GM12878 (cell line): ENCODE data around the gene HHIPL1. TPM values are rescaled to one million over a fixed set of nuclear protein-coding genes. Genes with fewer than 3 reads are reported as not detected.

Experiments used
- ATAC-seq: fragments of 200-7000 bp; cut with Tn5 transposase; 3 replicates; pipeline ENCODE4 v1.9.1; 2020; ENCODE audit warnings: mild to moderate bottlenecking, moderate library complexity
- BruUV-seq: library from RNA; stranded (reverse); fragments of 400-500 nt; replicated peaks from 2 replicates; lab custom pipeline; 2021; lab: Mats Ljungman, UMichigan
- CTCF ChIA-PET: fragments of 300-600 bp; sonication (Branson Sonifier 250); formaldehyde crosslinking; extraction: SDS; loops from one replicate; lab custom pipeline; 2021; ENCODE audit warnings: inconsistent platforms; lab: Yijun Ruan, JAX
- POLR2A ChIA-PET: fragments of 350-600 bp; formaldehyde crosslinking; extraction: SDS; loops from one replicate; lab custom pipeline; 2021; ENCODE audit warnings: inconsistent platforms; lab: Charles Lee
- RAD21 ChIA-PET: fragments of 300-600 bp; sonication (Branson Sonifier 250); formaldehyde crosslinking; loops from one replicate; lab custom pipeline; 2023; ENCODE audit warnings: antibody characterized with exemption; ENCODE audit not compliant: unreplicated experiment; lab: Charles Lee
- SMC1A ChIA-PET: fragments of 300-600 bp; sonication (Branson Sonifier 250); formaldehyde crosslinking; loops from one replicate; lab custom pipeline; 2023; ENCODE audit not compliant: unreplicated experiment, uncharacterized antibody; lab: Charles Lee
- DNase-seq: peaks from one replicate; pipeline ENCODE4 v3.0.0-alpha.2; 2011; ENCODE audit warnings: low read depth, low spot score
- FAIRE-seq: peaks from 3 replicates; lab custom pipeline; 2011; peaks lifted over from hg19 to GRCh38; lab: Jason Lieb, UNC
- H2AFZ ChIP-seq: 2 replicates; pipeline ENCODE4 v1.6.0; 2011; ENCODE audit warnings: low read depth, low read length, control low read depth; ENCODE audit not compliant: control insufficient read depth
- H3K27ac ChIP-seq: 2 replicates; pipeline ENCODE4 v1.5.1; 2011; ENCODE audit warnings: control low read depth; ENCODE audit not compliant: control insufficient read depth, insufficient read depth
- H3K27me3 ChIP-seq, 2 experiments: replicated peaks in 1 of 2; 2 replicates each; pipeline versions ENCODE4 v1.6.0 to v1.6.1; 2011; ENCODE audit warnings: low read length in 1 of 2; ENCODE audit not compliant: control insufficient read depth in 2 of 2, insufficient read depth in 2 of 2
- H3K36me3 ChIP-seq, 2 experiments: 2 replicates each; pipeline ENCODE4 v1.5.1; 2011; ENCODE audit warnings: low read length in 1 of 2; ENCODE audit not compliant: control insufficient read depth in 2 of 2, insufficient read depth in 2 of 2
- H3K4me1 ChIP-seq: 2 replicates; pipeline ENCODE4 v1.6.1; 2011; ENCODE audit warnings: mild to moderate bottlenecking, low read length, moderate library complexity, mixed read lengths; ENCODE audit not compliant: control insufficient read depth, insufficient read depth
- H3K4me2 ChIP-seq: 2 replicates; pipeline ENCODE4 v1.6.0; 2011; ENCODE audit warnings: control low read depth; ENCODE audit not compliant: control insufficient read depth, insufficient read depth
- H3K4me3 ChIP-seq: fragments of 200-600 bp; sonication (generic); 2 replicates; pipeline ENCODE4 v1.5.1; 2016
- H3K79me2 ChIP-seq: 2 replicates; pipeline ENCODE4 v1.6.0; 2011; ENCODE audit warnings: low read length; ENCODE audit not compliant: control insufficient read depth, insufficient read depth
- H3K9ac ChIP-seq: 2 replicates; pipeline ENCODE4 v1.8.0; 2011; ENCODE audit warnings: low read length, control low read depth, mixed read lengths; ENCODE audit not compliant: control insufficient read depth, insufficient read depth
- H3K9me3 ChIP-seq: replicated peaks from 3 replicates; pipeline ENCODE4 v1.5.1; 2011; ENCODE audit warnings: mild to moderate bottlenecking, low read length; ENCODE audit not compliant: control insufficient read depth, insufficient read depth
- H4K20me1 ChIP-seq: 2 replicates; pipeline ENCODE4 v1.6.0; 2011; ENCODE audit not compliant: control insufficient read depth, insufficient read depth
- BCL3 ChIP-seq: IDR thresholded peaks from 2 replicates; pipeline ENCODE4 v1.6.1; 2011; ENCODE audit warnings: borderline replicate concordance, low read depth, mild to moderate bottlenecking, moderate library complexity, low read length; ENCODE audit not compliant: insufficient read depth, poor library complexity, severe bottlenecking
- CBX5 ChIP-seq: sonication (generic); IDR thresholded peaks from 2 replicates; pipeline ENCODE4 v1.6.1; 2016; ENCODE audit warnings: low read depth, moderate library complexity, mild to moderate bottlenecking, inconsistent platforms
- CEBPB ChIP-seq, 2 experiments: fragments of 150-350 bp in 1 of 2; IDR thresholded peaks; 2 replicates each; pipeline ENCODE4 v1.6.1; 2012 to 2014; ENCODE audit warnings: low read depth in 2 of 2, low read length in 2 of 2, borderline replicate concordance in 1 of 2, inconsistent platforms in 1 of 2
- EGR1 ChIP-seq, 2 experiments: IDR thresholded peaks; 1 replicate in 1 of 2; 2 replicates in 1 of 2; pipeline ENCODE4 v1.6.1; 2011 to 2012; ENCODE audit warnings: low read depth in 2 of 2, low read length in 2 of 2, borderline replicate concordance in 1 of 2, mild to moderate bottlenecking in 1 of 2, moderate library complexity in 1 of 2
- ESRRA ChIP-seq: IDR thresholded peaks from 2 replicates; pipeline ENCODE4 v1.6.1; 2012; ENCODE audit warnings: mild to moderate bottlenecking, low read length, improper control_type of control experiment
- KDM1A ChIP-seq: fragments of 200-600 bp; sonication (generic); IDR thresholded peaks from 2 replicates; pipeline ENCODE4 v1.6.1; 2016; ENCODE audit warnings: borderline replicate concordance
- NR2F1 ChIP-seq: fragments of 450-650 bp; conservative IDR thresholded peaks from 2 replicates; pipeline ENCODE4 v1.6.1; 2017; ENCODE audit warnings: mild to moderate bottlenecking
- ZNF687 ChIP-seq: fragments of 450-650 bp; IDR thresholded peaks from 2 replicates; pipeline ENCODE4 v1.6.1; 2017; ENCODE audit warnings: mild to moderate bottlenecking, moderate library complexity
- WGBS: methylation state at CpG from one replicate; pipeline ENCODE4 v1.1.6; 2016; ENCODE audit warnings: low lambda C conversion rate; ENCODE audit not compliant: insufficient replicate concordance, insufficient coverage; ENCODE audit errors: missing lambda C conversion rate; 5-methylcytosine and 5-hydroxymethylcytosine counted together
- in situ Hi-C: fragments of 300-500 bp; cut with MboI; formaldehyde crosslinking; loops from 9 replicates; pipeline ENCODE4 v1.14.3; 2018; ENCODE audit warnings: mixed read lengths
- intact Hi-C: fragments of 100-400 bp; cut with micrococcal nuclease; formaldehyde crosslinking; loops from one replicate; pipeline ENCODE4 v1.14.2; 2022; ENCODE audit not compliant: unreplicated experiment
- polyA plus RNA-seq, 11 experiments: library from polyadenylated mRNA; depleted of rRNA in 4 of 11; unstranded in 6 of 11; stranded (reverse) in 5 of 11; fragments of >200 nt; fragmentation: Nextera tagmentation in 4 of 11; fragmentation: Illumina TruSeq in 1 of 11; extraction: Ambion mirVana in 4 of 11; extraction: Trizol in 1 of 11; gene quantifications; 1 replicate in 1 of 11; 2 replicates in 10 of 11; pipeline versions ENCODE4 v1.2.1 to v1.2.3, GENCODE V29; 2011 to 2016; ENCODE audit warnings: inconsistent platforms in 2 of 11, missing spikeins in 2 of 11, low read depth in 1 of 11
- total RNA-seq, 4 experiments: library from RNA; depleted of rRNA in 3 of 4; stranded (reverse); fragments of >200 nt in 3 of 4; fragmentation: Illumina TruSeq in 1 of 4; extraction: Trizol in 1 of 4; gene quantifications; 2 replicates each; pipeline versions ENCODE4 v1.2.1 to v1.2.3, GENCODE V29; 2013 to 2021
- TF ChIP-seq, protein P1 (sequence below): fragments of 450-650 bp; formaldehyde crosslinking; IDR thresholded peaks from 2 replicates; pipeline ENCODE4 v1.4.0; 2022; ENCODE audit warnings: mild to moderate bottlenecking, moderate library complexity
- TF ChIP-seq, protein P2 (sequence below): IDR thresholded peaks from 2 replicates; pipeline ENCODE4 v1.6.1; 2011; ENCODE audit warnings: low read depth, mild to moderate bottlenecking, low read length, moderate library complexity, borderline replicate concordance; ENCODE audit errors: extremely low read depth
- TF ChIP-seq, protein P3 (sequence below): IDR thresholded peaks from 2 replicates; pipeline ENCODE4 v1.6.1; 2012; ENCODE audit warnings: low read length, inconsistent platforms

The HHIPL1 gene
- total and polyA plus RNA-seq, 10 of the 15 experiments (the other 5 are each of a cell fraction or from before 2014, with no cell fraction given): 0.09 TPM; not detected in 9

DNA sequence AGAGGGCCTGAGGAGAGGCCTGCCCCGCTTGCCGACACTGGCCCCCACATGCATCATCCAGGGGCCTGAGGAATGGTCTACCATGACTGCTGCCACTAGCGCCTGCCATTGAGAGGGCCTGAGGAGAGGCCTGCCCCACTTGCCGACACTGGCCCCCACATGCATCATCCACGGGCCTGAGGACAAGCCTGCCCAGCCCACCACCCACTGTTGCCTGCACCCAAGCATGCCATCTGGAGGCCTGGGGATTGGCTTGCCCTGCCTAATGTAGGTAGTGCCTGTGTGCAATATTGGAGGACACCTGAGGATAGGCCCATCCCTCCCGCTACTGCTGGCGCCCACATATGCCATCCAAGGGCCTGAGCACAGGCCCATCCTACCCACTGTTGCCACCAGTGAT, 63.5 kb downstream of the HHIPL1 start:
- TF ChIP-seq NR2F1 (no peak), ESRRA (no peak), KDM1A (no peak), EGR1 (IDR thresholded peaks at IDR 0.05; ENCODE audit: borderline replicate concordance in 1 of 2, low read depth in 2 of 2, low read length in 2 of 2) (no peak), CBX5 (no peak), BCL3 (no peak), CEBPB (IDR thresholded peaks at IDR 0.05; ENCODE audit: borderline replicate concordance in 1 of 2, low read depth in 2 of 2, low read length in 2 of 2) (no peak), ZNF687 (no peak)
- TF ChIP-seq, protein P1, sequence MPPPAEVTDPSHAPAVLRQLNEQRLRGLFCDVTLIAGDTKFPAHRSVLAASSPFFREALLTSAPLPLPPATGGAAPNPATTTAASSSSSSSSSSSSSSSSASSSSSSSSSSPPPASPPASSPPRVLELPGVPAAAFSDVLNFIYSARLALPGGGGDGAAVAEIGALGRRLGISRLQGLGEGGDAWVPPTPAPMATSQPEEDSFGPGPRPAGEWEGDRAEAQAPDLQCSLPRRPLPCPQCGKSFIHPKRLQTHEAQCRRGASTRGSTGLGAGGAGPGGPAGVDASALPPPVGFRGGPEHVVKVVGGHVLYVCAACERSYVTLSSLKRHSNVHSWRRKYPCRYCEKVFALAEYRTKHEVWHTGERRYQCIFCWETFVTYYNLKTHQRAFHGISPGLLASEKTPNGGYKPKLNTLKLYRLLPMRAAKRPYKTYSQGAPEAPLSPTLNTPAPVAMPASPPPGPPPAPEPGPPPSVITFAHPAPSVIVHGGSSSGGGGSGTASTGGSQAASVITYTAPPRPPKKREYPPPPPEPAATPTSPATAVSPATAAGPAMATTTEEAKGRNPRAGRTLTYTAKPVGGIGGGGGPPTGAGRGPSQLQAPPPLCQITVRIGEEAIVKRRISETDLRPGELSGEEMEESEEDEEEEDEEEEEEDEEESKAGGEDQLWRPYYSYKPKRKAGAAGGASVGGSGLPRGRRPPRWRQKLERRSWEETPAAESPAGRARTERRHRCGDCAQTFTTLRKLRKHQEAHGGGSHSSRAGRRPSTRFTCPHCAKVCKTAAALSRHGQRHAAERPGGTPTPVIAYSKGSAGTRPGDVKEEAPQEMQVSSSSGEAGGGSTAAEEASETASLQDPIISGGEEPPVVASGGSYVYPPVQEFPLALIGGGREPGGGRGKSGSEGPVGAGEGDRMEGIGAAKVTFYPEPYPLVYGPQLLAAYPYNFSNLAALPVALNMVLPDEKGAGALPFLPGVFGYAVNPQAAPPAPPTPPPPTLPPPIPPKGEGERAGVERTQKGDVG: no peak
- TF ChIP-seq, protein P2, sequence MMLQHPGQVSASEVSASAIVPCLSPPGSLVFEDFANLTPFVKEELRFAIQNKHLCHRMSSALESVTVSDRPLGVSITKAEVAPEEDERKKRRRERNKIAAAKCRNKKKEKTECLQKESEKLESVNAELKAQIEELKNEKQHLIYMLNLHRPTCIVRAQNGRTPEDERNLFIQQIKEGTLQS: no peak
- TF ChIP-seq, protein P3, sequence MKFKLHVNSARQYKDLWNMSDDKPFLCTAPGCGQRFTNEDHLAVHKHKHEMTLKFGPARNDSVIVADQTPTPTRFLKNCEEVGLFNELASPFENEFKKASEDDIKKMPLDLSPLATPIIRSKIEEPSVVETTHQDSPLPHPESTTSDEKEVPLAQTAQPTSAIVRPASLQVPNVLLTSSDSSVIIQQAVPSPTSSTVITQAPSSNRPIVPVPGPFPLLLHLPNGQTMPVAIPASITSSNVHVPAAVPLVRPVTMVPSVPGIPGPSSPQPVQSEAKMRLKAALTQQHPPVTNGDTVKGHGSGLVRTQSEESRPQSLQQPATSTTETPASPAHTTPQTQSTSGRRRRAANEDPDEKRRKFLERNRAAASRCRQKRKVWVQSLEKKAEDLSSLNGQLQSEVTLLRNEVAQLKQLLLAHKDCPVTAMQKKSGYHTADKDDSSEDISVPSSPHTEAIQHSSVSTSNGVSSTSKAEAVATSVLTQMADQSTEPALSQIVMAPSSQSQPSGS: no peak
- no TSS peak for BruUV-seq
- no peaks in the 10 kb centered on the region for H3K36me3 ChIP-seq
- no peak overlapping the region for H3K9ac ChIP-seq
- no peak overlapping the region for H3K27ac ChIP-seq
- POLR2A ChIA-PET: no interaction called here
- no peak overlapping the region for H3K4me3 ChIP-seq
- no peak overlapping the region for H3K4me2 ChIP-seq
- in situ Hi-C loops: no loop called here
- H3K79me2 ChIP-seq: no peaks in the 10 kb centered on the region
- CTCF ChIA-PET: no interaction called here
- FAIRE-seq (no peak), ATAC-seq (no peak), DNase-seq (no peak)
- no peaks in the 10 kb centered on the region for H4K20me1 ChIP-seq
- intact Hi-C loops: no loop called here
- no peaks in the 10 kb centered on the region for H3K4me1 ChIP-seq
- H2AFZ ChIP-seq: no peak overlapping the region
- SMC1A ChIA-PET: no interaction called here
- H3K27me3 ChIP-seq: peaks cover 0 to 1% of the 10 kb centered on the region in 2 experiments; a peak in 1 of 4 replicates
- H3K9me3 ChIP-seq: no peaks in the 10 kb centered on the region; the same call in 2 of the 3 replicates
- WGBS: 29% methylated on average over 7 of the region's 7 CpGs
- RAD21 ChIA-PET: no interaction called here
